Mucosa of descending colon (tissue), 3 donors: ENCODE data around the gene ENGASE. TPM values are rescaled to one million over a fixed set of nuclear protein-coding genes. Genes with fewer than 3 reads are reported as not detected.

ENCODE experiments used
- ATAC-seq: fragments of 200-7000 bp; cut with Tn5 transposase; one replicate; pipeline ENCODE4 v1.9.1; 2020; ENCODE audit warnings: mild to moderate bottlenecking, moderate library complexity
- DNase-seq, 3 donors: peaks; one replicate each; pipeline ENCODE4 v3.0.0-alpha.2; 2020
- H3K36me3 ChIP-seq: fragments of 200-600 bp; one replicate; pipeline ENCODE4 v1.8.0; 2021; ENCODE audit warnings: low read depth, mild to moderate bottlenecking
- H3K4me1 ChIP-seq: fragments of 200-600 bp; one replicate; pipeline ENCODE4 v1.8.0; 2021; ENCODE audit warnings: low read depth, mild to moderate bottlenecking
- H3K4me3 ChIP-seq: fragments of 200-600 bp; one replicate; pipeline ENCODE4 v1.8.0; 2021; ENCODE audit warnings: mild to moderate bottlenecking
- H3K9me3 ChIP-seq: fragments of 200-600 bp; one replicate; pipeline ENCODE4 v1.8.0; 2021; ENCODE audit warnings: mild to moderate bottlenecking
- CTCF ChIP-seq: fragments of 200-600 bp; IDR thresholded peaks from one replicate; pipeline ENCODE4 v1.8.0; 2022; ENCODE audit warnings: antibody characterized with exemption, mild to moderate bottlenecking
- intact Hi-C, 2 donors: fragments of 100-400 bp; cut with DNase I in 1 of 2; cut with micrococcal nuclease in 1 of 2; formaldehyde crosslinking; loops; one replicate each; pipeline versions ENCODE4 v1.11.0 to v1.11.1; 2022; cut with DNase I, micrococcal nuclease
- total RNA-seq, 3 donors: library from RNA; stranded (reverse); fragmentation: NEBNext Ultra II Directional in 2 of 3; extraction: Animal tissue kit (Norgen Biotek cat#: 25700) in 2 of 3; gene quantifications; one replicate each; pipeline versions ENCODE4 v1.2.1 to v1.2.4, GENCODE V29; 2021 to 2023
- donor health status: DM: no; HTN: no; CAD: no; lungs with moderate emphysema.
- donor health status: DM: no; HTN: no; CAD: no.
- donor health status: DM: no; HTN: yes; CAD: no.

Gene ENGASE
- total RNA-seq, 3 donors from 2014 or later = 89.6 to 160 (median 97.4) TPM

- intact Hi-C loops = no loop called here
- Histone ChIP-seq H3K36me3 (no peaks in the 10 kb centered on the region), H3K4me1 (no peaks in the 10 kb centered on the region), H3K4me3 (no peak overlapping the region), H3K9me3 (no peaks in the 10 kb centered on the region)
- no peak for ATAC-seq
- DNase-seq = peak in 1 of 3 donors; percentile 44
- no peak for TF ChIP-seq CTCF
These were observed 26.4 kb upstream of the ENGASE start for GRCh38 chr17:79047923-79048825.

GRCh38 chr17:79048826-79049755, 25.5 kb upstream of the ENGASE start:
- Histone ChIP-seq H3K36me3 (no peaks in the 10 kb centered on the region), H3K4me3 (no peak overlapping the region), H3K9me3 (peaks cover under 1% of the 10 kb centered on the region), H3K4me1 (no peaks in the 10 kb centered on the region)
- ATAC-seq (no peak), DNase-seq (peak in 1 of 3 donors; percentile 12)
- intact Hi-C loops = no loop called here
- TF ChIP-seq CTCF = no peak

GRCh38 chr17:79049821-79050220, 24.8 kb upstream of the ENGASE start:
- TF ChIP-seq CTCF = no peak
- Histone ChIP-seq H3K36me3 (no peaks in the 10 kb centered on the region), H3K4me1 (no peaks in the 10 kb centered on the region), H3K9me3 (peaks cover 4% of the 10 kb centered on the region), H3K4me3 (no peak overlapping the region)
- DNase-seq (peak in 1 of 3 donors; percentile 19), ATAC-seq (no peak)
- intact Hi-C loops = no loop called here

GRCh38 chr17:79050551-79050950, 24.1 kb upstream of the ENGASE start:
- no peak for ATAC-seq
- TF ChIP-seq CTCF = no peak
- DNase-seq = peak in 1 of 3 donors; percentile 7
- intact Hi-C loops = no loop called here
- no peaks in the 10 kb centered on the region for H3K36me3 ChIP-seq
- H3K4me3 ChIP-seq = no peak overlapping the region
- no peaks in the 10 kb centered on the region for H3K4me1 ChIP-seq
- peaks cover 4% of the 10 kb centered on the region for H3K9me3 ChIP-seq

GRCh38 chr17:79051306-79051705, 23.3 kb upstream of the ENGASE start:
- ATAC-seq (no peak), DNase-seq (no peak)
- H3K4me1 ChIP-seq = no peaks in the 10 kb centered on the region
- H3K36me3 ChIP-seq = no peaks in the 10 kb centered on the region
- H3K4me3 ChIP-seq = no peak overlapping the region
- intact Hi-C loops = no loop called here
- H3K9me3 ChIP-seq = peaks cover 4% of the 10 kb centered on the region
- TF ChIP-seq CTCF = no peak
